Right lobe of liver (tissue), 4 donors: ENCODE measurements around the gene TRIM17.

Source experiments
- CTCF ChIP-seq, 4 donors: fragments of 200-600 bp in 3 of 4; fragments of 450-650 bp in 1 of 4; IDR thresholded peaks; one replicate each; pipeline versions ENCODE4 v1.5.1 to v1.8.0; 2016 to 2022; ENCODE audit warnings: antibody characterized with exemption in 4 of 4, mild to moderate bottlenecking in 2 of 4
- POLR2A ChIP-seq: fragments of 450-650 bp; IDR thresholded peaks from one replicate; pipeline ENCODE4 v1.6.1; 2017; ENCODE audit warnings: antibody characterized with exemption, mild to moderate bottlenecking
- donor health status: DM: no; HTN: no; CAD: no.
- donor health status: DM: no; HTN: no; CAD: no.
- donor health status: DM: no; HTN: yes; CAD: no.

- TF ChIP-seq CTCF (IDR thresholded peaks at IDR 0.05): no peak
- TF ChIP-seq POLR2A: no peak
Measured at GRCh38 chr1:228463559-228464455, 47.1 kb upstream of the TRIM17 start.
